HL-60/S4 (cell line): ENCODE data around the gene SEMA4F.
"Not testable (repeated sequence)": the region's sequence is repeated elsewhere in the genome, so short reads cannot be mapped to it uniquely, and the experiment has no call there.

ENCODE experiments used
- in situ Hi-C: fragments of 300-500 bp; cut with MboI; formaldehyde crosslinking; loops from 2 replicates; pipeline ENCODE4 v1.14.3; 2022; ENCODE audit warnings: low sequenced_read_pairs

The SEMA4F gene

GRCh38 chr2:74653985-74654882 lies at the start of gene SEMA4F:
TSS of gene SEMA4F (plus strand) at chr2:74654247. CDS start at chr2:74654377, 130 bp downstream.
- in situ Hi-C loops: no loop called here

- in situ Hi-C loops: no loop called here
These were observed 47.1 kb upstream of the SEMA4F start for GRCh38 chr2:74606927-74607326.

DNA sequence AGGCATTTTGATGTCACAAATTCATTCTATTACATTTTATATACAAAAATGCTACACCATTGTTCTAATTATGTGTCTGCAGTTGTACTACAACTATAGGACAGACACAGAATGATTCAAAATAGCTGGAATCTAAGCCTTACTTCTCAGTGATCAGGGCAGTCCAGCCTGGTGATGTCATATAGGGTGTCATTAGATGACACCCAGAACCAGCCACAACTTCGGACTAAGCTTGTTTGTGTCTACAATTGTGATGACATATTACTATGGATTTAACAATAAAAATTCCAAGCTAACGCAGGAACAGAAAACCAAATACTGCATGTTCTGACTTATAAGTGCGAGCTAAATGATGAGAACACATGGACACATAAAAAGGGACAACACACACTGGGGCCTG lies 36.9 kb upstream of the SEMA4F start:
- in situ Hi-C loops: no loop called here

GRCh38 chr2:74618410-74619083 lies 35.5 kb upstream of the SEMA4F start:
- in situ Hi-C loops: no loop called here

GRCh38 chr2:74619651-74620297 lies 34.3 kb upstream of the SEMA4F start:
- in situ Hi-C loops: no loop called here

DNA sequence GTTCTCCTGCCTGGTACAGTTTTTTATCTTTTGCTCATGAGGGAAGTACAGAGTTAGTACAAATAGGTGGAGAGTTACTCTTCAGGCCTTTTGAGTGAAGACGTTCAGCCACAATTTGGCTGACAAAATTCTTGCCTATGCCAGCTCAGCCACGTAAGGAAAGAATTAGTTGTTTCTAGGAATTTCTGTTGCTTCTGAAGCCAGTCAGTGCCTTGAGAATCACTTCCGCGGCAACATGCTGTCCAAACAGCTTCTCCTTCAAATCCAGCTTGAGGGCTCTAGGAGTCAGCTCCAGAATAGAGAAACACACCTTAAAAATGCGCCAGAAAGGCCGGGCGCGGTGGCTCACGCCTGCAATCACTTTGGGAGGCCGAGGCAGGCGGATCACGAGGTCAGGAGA lies 33.4 kb upstream of the SEMA4F start:
- in situ Hi-C loops: no loop called here

DNA sequence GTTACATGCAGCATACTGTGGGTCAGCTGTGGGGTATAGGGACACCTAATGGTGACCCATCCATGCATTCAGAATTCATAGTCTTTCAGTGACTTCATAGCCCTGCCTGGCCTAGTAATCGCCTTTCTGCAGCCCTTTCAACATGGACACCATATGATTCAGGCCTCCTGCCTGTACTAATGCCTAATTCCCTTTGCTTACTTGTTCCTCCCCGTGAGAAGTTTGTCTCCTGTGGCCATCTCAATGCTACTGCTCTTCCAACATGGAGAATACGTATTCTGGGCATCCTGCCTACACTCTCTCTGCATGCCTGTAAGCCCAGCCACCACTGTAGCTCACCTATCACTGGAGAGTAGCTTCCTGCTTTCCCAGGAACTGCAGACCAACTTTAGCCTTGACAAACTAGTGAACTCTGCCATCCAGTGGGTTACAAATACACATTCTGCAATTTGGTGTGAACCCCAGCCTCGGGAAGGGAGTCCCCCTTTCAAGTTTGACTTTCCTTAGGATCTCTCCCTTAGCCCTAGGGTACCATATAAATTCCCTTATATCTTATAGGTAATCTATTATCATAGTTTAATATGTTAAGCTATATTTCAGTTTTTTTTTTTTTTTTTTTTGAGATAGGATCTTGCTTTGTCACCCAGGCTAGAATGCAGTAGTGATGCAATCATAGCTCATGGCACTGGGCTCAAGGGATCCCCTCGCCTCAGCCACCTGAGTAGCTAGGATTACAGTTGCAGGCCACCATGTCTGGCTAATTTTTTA lies 28.2 kb upstream of the SEMA4F start:
- in situ Hi-C loops: no loop called here

DNA sequence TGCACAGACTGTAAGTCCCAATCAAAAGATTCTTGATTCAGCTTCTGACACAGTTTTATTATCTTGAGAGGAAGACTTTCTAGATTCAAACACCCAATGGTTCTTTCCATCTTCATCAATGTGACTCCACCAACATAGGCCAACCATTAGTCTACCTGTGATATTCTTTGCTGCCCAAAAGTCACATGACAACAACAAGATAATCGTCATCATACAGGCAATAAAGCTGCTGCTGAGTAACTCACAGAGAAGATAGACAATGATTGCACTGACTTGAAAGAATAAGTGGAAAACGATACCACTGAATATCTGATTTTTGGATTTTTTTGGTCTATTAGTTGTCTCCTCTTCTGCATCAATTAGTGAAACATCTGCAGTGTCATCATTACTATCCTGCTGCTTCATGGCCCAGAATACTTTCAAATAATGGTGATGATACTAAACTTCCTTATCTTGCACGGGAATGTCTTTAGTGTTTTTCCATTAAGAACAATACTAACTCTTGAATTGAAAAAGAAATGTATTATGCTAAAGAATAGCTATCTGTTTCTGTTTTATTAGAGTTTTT lies 25.4 kb upstream of the SEMA4F start:
- in situ Hi-C loops: no loop called here

DNA sequence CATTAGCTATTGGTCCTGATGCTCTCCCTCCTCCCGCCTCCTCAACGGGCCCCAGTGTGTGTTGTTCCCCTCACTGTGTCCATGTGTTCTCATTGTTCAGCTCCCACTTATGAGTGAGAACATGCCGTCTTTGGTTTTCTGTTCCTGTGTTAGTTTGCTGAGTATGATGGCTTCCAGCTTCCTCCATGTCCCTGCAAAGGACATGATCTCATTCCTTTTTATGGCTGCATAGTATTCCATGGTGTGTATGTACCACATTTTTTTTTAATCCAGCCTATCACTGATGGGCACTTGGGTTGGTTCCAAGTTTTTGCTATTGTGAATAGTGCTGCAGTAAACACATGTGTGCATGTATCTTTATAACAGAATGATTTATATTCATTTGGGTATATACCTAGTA lies 23.6 kb upstream of the SEMA4F start:
- in situ Hi-C loops: not testable (repeated sequence)

DNA sequence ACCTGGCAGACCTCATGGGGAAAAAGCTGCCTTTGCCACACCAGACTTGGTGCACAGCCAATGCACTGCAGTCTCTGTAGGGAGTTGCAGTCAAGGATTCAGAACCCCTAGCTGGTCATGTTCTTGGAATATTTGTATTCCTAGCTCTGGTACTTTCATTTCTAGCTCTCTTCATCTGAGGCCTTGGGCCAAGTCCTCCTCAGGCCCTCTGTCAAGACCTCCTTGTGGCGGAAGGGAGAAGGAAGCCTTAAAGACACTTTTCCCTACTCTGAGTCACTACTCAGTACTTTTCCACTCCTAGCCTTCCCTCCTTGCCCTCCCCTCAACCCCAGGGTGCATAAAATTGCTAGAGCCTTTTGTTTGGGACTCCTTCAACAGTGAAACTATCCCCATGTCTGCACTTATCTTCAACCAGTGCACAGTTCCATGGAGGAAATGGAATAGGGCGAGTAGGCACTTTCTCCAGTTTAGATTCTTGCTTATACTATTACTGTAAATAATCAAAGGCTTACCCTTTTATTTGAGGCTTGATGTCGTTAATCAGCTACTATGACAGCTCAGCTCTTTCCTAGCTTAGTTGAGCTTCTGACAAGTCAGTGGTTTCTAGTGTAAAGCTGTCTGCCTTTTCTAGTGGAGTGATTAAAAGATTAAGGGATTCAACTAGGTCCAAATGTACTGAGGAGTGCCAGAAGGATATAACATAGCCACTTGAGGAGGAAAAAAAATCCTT lies 21.7 kb upstream of the SEMA4F start:
- in situ Hi-C loops: no loop called here

DNA sequence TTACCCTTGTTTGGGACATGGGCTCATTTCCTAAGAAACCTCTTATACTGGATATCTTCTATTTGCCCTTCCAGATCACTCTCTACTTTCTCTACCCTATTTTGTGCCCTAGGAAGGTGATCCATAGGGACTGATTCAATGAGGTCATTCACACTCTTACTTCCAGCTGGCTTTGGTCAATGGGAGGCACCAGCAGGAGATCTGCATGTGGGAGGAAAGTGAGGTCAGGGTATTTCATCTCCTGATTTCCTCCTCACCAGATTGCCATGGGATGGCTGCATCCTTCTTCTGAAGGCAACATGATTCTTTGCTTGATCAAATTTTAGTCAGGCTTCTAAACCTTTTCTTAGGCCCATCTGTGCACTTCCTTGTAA lies 21.1 kb upstream of the SEMA4F start:
- in situ Hi-C loops: no loop called here

GRCh38 chr2:74639550-74639949 lies 14.5 kb upstream of the SEMA4F start:
- in situ Hi-C loops: no loop called here

- in situ Hi-C loops: no loop called here
These were observed 8.7 kb upstream of the SEMA4F start for GRCh38 chr2:74645344-74645743.

- in situ Hi-C loops: no loop called here
These were observed 7.8 kb upstream of the SEMA4F start for GRCh38 chr2:74646201-74646600.

DNA sequence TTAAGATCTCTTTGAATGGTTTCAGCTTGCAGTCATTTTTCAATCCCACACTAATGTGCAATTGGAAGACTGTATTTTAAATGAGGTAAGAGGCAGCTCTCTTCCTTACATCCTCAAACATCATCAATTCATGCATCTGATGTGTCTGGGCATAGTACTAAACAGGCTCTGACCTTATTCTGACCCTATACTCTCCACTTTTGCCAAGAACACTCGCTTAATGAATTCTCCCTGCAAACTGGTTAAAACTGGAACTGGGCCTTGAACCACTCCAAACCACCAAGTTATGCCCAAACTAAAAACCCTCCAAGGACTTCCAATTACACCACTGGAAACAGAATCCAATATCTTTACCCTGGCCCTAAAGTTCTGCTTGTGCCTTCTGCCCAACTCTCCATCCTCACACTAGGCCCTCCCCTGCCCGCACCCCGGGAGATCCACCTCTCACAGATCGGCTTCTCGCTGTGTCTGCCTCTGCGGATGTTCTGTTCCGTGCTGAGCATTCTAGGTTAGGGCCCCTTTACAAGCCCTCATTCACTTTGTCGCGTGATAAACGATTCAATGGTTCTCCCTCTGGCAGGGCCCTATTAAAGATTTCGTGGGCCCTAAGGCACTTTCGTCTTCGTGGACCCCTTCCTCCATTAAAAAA lies 7.1 kb upstream of the SEMA4F start:
- in situ Hi-C loops: no loop called here

DNA sequence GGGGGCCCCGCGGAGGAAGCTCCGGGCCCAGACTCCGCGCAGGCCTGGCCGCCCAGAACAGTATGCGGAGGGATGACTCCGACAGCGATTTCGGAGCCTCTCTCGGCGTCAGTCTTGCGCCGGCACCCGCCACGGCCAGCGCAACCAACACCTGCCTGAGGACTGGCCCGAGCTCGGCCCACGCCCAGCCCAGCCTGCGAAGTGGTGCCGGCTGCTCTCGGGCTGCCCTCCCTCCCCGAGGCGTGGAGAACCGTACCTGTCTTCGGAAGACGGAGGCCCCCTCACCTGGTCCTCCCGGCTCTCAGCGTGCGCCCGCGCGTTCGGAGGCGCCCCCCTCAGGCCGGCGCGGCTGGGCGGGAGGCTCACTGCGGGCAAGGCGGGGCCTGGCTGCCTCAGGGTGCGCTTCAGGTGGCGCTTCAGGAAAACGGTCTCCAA lies 6.0 kb upstream of the SEMA4F start, which contains the start of gene M1AP:
M1AP (minus strand) TSS at position 322 of the 435 bp plus-strand sequence. CDS start 8,055 bp downstream, outside the sequence.
- in situ Hi-C loops: no loop called here

DNA sequence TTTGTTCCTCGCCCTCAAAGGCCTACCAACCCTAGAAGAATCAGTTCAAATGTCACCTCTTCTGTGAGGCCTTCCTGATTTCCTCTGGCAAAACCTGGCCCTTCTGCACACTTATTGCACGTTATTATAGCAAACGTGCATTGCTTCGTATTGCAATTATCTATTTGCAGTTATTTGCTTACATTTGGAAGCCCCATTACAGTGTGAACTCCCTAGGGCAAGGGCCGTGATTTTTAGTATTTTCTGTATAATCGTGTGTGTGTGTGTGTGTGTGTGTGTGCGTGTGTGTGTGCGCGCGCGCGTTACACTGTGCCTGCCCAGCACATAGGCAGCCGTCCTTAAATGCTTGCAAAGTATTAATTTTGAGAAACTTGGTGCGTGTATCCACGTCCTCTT lies 460 bp upstream of the SEMA4F start:
- in situ Hi-C loops: no loop called here

- in situ Hi-C loops: no loop called here
These were observed 1.5 kb downstream of the SEMA4F start for GRCh38 chr2:74655579-74655978.

DNA sequence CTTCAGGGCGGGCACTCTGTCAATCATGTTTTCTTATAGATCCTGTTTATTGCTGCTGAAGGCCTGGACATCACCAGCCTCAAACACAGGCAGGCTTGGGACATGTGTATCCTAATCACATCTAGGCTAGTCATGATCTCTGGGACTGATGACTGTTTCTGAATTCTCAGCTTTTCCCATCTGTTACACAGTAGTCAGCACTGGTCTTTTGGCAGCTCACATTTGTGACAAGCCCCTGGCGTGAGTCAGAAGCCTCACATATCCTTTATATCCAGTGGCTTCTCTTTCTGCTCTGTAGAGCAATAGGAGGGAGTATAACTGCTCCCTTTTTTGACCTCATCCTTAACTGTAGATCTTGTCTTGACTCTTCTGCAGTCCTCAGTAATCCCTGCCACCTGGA lies 4.5 kb downstream of the SEMA4F start:
- in situ Hi-C loops: no loop called here
